ENCODE results near the gene WIF1.
A peak's percentile ranks its signal among the peaks of the same experiment; 100 is the strongest.

WIF1 gene, protein sequence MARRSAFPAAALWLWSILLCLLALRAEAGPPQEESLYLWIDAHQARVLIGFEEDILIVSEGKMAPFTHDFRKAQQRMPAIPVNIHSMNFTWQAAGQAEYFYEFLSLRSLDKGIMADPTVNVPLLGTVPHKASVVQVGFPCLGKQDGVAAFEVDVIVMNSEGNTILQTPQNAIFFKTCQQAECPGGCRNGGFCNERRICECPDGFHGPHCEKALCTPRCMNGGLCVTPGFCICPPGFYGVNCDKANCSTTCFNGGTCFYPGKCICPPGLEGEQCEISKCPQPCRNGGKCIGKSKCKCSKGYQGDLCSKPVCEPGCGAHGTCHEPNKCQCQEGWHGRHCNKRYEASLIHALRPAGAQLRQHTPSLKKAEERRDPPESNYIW

DNA sequence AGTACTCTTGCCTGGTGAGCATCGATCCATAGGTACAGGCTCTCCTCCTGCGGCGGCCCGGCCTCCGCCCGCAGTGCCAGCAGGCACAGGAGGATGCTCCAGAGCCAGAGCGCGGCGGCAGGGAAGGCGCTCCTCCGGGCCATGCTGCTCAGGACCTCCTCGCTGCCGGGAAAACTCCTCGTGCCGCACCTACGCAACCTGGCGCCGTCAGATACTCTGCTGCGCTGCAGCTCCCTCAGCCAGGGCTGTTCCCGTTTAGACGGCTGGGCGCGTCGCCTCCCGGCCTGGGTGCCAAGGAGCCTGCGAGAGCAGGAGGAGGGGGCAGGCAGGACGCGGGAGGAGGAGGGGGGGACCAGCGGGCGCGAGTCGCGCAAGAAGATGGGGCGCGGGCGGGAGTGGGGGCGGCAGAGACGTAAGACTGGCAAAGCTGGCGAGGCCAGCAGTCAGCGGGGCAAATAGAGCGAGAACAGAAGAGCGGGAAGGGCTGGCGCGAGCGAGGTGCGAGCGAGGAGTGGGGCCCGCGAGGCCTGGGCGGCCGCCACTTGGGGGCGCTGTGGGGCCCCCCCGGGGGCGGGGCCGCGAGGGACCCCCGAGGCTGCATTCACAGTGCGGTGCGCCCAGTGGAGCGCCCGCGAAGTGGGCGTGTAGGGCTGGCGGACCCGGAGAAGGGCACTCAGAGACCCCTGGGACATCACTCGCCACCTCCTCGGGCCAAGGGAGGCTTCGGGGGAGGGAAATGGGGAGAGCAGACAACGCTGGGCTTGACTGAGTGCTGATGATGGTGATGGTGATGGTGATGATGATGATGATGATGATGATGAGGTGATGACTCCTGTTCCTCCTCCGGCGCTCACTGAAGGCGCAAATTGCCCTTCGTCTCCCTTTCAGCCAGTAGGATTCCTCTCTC is at the start of gene WIF1:
Gene WIF1 (minus strand): TSS at position 257 of the 907 bp plus-strand sequence. CDS start 114 bp downstream, at position 143.
- no peak for DNase-seq

DNA sequence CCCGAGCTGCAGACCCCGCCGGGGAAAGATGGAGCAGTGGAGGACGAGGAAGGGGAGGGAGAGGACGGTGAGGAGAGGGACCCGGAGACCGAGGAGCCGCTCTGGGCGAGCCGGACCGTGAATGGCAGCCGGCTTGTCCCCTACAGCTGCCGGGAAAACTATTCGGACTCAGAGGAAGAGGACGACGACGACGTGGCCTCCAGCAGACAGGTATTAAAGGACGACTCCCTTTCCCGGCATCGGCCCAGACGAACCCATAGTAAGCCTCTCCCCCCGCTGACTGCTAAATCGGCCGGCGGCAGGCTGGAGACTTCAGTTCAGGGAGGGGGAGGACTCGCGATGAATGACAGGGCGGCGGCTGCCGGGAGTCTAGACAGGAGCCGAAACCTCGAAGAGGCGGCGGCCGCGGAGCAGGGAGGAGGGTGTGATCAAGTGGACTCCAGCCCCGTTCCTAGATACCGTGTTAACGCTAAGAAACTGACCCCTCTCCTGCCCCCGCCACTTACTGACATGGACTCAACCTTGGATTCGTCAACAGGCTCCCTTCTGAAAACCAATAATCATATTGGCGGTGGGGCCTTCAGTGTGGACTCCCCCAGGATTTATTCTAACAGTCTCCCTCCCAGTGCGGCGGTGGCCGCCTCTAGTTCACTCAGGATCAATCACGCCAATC is 49.2 kb upstream of the WIF1 start:
- DNase-seq = peak; percentile 13 to 23 (median 20)

DNA sequence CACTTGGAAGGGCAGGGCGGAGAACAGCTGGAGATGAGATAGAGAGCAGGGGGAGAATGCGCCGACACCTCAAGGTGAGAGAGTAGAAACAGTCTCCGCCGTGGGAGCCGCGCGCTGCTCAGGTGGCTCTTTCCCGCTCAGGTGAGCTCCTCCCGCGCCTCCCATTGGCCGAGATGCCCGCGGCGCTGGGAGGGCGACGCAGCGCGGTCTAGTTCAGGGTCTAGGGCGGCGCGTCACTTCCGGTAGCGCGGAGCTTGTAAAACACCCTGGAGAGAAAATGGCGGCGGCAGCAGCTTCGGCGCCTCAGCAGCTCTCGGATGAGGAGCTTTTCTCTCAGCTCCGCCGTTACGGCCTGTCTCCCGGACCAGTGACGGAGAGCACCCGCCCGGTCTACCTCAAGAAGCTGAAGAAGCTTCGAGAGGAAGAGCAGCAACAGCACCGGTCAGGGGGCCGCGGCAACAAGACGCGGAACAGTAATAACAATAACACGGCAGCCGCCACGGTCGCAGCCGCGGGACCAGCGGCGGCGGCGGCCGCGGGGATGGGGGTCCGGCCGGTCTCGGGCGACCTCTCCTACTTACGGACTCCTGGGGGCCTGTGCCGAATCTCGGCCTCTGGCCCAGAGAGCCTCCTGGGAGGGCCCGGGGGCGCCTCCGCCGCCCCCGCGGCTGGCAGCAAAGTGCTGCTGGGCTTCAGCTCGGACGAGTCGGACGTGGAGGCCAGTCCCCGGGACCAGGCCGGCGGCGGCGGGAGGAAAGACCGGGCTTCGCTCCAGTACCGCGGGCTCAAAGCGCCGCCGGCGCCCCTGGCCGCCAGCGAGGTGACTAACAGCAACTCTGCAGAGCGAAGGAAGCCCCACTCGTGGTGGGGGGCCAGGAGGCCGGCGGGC is 48.5 kb upstream of the WIF1 start, which contains the start of gene LEMD3:
Gene LEMD3 (plus strand): TSS at position 264 of the 889 bp plus-strand sequence. CDS start 14 bp downstream, at position 278.
- peak; percentile 79 to 91 (median 86) for DNase-seq

DNA sequence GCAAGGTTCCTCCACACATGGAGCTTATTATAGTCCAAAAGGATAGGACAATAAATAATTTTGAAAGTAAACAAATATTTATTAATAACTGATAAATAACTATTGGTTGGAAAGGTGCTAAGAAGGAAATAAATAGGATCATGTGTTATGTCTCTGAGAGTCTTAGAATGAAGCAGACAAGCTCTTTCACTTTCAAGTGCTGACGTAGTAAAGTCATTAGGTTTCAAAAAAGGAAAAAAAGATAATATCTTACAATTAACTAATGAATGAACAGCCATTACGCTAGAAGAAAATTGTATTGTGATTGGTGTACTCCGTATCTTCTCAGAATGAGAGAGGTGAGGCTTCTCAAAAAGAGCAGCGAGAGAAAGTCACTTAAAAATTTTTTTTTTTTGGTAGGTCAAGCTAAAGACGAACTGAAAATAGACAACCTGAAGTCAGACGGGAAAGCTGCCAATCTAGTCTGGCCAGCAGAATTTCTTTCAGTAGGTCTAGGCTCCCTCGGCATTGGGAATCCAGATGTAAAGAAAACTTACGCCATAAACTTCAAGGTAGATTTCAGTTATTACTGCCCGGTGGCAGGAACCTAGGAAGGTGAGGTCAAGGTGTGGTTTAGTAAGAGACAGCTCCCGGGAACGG is 47.7 kb upstream of the WIF1 start:
- DNase-seq = no peak

DNA sequence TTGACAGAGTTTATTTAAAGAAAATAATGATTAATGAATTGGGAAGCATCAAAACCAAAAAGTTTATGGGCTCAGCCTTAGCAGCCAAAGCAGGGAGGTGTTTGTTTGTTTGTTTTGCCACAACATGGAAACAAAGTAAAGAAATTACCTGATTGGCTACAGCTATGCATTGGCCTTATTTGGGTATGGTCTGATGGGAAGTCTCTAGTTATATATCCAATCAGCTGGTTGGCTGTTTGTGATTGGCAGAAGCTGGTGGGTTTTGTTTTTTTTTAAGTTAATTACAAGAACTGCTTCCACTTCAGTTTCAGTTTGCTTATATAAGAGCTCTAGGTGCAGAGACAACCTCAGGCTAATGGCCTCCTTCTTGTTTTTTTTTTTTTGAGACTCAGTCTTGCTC is 43.7 kb upstream of the WIF1 start:
- no peak for DNase-seq

DNA sequence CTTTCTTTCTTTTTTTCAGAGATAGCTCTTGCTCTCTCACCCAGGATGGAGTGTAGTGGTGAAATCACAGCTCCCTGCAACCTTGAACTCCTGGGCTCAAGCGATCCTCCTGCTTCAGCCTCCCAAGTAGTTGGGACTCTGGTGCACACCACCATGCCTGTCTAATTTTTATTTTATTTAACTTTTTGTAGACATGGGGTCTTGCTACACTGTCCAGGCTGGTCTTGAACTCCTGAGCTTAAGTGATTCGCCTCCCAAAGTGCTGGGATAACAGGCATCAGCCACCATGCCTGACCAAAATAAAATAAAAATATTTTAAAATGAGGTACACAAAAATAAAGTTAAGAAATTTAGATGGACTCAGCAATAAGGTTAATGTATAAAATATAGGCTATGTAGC is 43.1 kb upstream of the WIF1 start:
- DNase-seq = no peak

DNA sequence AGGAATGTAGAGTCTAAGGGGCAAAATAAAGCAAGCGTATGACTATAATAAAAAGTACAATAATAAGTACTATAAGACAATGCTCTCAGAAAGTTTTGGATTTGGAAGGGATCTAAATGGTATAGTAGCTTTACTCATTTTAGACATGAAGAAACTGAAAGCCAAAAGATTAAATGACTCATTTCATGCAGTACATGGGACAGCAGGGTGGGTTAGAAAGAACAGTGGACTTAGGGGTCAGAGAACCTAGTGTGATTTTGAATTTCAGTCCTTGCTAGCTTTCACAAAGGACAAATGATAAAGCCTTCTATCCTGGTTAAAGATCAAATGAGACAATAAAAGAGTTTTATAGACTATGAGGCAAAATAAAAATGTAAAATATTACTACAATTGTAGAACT is 41.5 kb upstream of the WIF1 start:
- DNase-seq = no peak

DNA sequence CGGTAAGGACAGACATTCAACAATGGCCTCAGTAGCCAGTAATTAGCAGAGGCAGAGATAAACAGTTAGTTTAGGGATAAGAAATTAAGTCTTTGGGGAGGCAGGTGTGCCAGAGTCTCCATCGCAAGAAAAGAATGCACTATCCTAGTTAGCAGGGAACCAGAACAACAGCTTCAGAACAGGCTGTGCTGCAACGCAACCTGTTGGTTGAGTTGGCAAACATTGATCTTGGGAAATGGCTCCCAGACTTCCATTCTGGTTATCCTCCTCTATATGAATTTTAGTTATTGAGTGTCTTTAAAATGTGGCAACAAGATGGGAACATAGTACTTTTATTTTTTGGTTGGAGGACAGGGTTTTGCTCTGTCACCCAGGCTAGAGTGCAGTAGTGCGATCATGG is 36.0 kb upstream of the WIF1 start:
- no peak for DNase-seq

DNA sequence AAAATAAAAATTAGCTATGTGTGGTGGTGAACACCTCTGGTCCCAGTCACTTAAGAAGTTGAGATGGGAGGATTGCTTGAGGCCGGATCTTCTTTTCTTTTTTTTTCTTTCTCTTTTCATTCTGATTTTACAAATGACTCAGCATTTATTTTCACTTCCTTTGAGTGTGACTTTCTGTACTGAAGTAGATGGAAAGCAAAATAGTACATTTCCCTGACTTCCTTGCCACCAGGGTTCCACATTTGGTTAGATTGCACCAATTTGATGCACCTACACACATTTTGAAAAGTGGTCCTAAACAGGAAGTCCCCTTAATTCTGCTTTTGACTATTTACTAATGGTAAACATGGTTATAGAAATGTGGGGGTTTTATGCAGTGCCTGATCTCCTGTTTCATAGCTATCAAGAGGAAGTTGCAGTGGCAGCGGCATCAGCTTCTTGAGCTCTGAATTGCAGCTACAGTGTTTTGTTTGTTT is 35.3 kb upstream of the WIF1 start:
- DNase-seq = no peak

DNA sequence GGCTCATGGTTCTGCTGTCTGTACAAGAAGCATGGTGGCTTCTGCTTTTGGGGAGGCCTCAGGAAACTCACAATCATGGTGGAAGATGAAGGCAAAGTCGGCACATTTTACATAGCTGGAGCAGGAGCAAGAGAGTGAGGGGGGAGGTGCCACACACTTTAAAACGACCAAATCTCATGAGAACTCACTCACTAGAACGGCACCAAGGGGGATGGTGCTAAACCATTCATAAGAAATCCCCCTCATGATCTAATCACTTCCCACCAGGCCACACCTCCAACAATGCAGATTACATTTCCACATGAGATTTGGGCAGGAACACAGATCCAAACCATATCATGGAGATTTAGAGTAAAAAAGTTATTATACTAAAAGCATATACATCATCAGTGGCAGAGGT is 34.7 kb upstream of the WIF1 start:
- no peak for DNase-seq

DNA sequence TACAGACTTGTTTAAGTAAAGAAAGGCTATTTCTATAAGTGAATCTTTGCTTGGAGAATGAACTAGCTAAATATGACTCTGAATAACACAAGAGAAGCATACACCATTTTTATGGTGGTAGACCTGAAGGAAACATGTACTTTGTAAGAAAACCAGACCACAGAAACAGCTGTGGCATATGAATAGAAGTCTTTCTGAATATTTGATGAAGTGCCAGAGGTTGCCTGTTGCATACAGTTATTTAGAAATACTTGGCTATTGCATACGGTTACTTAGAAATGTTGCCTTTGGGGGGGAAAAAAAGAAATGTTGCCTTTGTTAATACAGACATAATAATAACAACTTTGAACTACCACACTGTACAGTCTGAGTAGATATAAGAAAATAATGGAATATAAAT is 31.5 kb upstream of the WIF1 start:
- no peak for DNase-seq

DNA sequence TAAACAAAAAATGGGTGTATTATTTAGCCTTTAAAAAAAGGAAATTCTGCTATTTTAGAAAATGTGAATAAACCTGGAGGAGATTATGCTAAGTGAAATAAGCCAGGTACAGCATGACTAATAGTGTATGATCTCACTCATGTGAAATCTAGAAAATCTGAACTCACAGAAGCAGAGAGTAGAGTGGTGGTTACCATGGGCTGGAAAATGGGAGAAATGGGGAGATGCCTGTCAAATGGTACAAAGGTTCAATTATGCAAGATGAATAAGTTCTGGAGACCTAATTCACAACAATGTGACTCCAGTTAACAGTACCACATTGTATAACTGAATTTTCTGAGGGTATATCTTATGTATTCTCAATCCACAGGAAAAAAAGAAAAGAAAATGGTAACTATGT is 30.9 kb upstream of the WIF1 start:
- DNase-seq = no peak

DNA sequence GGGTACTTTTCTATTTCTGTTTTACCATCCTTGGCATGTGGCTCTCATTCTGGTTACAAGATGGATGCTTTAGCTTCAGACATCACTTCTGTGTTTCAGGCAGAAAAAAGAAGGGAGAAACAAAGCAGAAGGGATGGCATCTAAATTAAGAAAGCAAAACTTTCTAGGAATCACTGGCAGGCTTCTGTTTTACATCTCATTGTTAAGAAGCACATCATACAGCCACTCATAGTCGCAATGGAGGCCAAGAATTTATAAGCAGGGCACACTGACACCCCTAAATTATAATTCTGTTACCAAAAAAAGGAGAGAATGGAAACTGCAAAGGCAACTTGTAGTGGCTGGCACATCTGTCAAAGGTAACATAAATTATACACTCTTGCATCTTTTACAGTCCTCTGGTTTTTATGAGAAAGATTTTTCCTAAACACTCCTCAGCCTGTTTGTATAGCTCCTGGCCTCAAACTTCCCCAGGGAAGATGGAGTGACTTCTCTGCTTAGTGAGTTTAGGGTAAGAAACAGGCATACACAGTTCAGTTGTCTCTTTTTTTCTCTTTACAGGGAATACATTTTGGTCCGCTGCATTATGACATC is 26.3 kb upstream of the WIF1 start:
- DNase-seq = no peak

DNA sequence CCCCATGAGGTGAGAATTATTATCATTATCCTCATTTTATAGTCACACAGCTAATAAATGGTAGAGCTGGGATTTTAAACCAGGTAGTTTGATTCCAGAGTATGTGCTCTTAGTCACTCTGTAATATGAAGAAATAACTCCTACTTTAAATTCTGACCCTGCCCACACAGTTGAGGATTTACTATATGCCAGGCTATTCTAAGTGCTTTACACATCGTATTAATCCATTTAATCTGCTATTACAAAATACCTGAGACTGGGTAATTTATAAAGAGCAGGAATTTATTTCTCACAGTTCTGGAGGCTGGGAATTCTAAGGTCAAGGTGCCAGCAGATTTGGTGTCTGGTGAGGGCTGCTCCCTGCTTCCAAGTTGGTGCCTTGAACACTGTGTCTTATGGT is 19.6 kb upstream of the WIF1 start:
- DNase-seq = no peak

DNA sequence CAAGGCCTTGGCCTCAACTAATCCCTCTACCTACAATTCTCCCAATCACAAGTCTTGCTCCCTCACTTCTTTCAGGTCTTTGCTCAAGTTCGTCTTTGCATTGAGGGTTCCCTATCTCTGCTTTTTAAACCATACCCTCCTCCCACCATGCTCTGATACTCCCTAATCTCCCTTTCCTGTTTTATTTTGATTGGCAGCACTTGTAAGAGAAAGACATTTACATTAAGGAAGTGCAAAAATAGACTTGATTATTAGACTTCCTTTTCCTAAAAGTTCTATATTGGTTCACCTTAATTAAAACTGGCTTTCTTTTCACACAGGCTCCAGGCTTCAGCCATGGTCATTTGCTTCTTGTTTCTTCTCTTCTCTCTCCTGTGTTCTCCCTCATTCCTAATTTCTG is 18.3 kb upstream of the WIF1 start:
- no peak for DNase-seq

DNA sequence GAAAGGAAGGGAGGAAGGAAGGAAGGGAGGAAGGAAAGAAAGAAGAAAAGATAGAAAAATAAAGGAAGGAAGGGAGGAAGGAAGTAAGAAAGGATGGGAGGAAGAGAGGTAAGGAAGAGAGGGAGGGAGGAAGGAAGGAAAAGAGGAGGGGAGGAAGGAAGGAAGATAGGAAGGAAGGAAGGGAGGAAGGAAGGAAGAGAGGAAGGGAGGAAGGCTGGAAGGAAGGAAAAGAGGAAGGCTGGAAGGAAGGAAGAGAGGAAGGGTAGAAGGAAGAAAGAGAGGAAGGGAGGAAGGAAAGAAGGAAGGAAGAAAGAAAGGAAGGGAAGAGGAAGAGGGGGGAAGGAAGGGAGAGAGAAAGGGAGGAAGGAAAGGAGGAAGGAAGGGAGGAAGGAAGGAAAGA is 12.8 kb upstream of the WIF1 start:
- DNase-seq = no peak

DNA sequence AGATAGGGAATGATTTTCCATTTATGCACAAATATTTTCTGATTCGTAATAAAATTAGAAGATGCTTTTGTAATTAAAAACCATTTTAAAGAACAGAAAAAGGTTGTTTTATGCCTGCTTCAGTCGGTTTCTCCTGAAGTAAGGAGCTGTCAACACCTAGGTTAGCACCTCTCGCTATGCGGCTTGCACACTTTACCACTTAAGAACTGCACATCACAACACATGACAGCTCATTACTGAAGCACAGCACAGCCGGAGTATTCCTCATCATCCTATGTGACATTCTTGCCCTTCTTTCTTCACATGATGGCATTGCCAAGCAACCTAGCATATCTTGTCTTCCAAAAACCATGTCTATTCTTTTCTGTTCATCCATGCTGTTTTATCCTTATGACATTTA is 5.4 kb upstream of the WIF1 start:
- no peak for DNase-seq

DNA sequence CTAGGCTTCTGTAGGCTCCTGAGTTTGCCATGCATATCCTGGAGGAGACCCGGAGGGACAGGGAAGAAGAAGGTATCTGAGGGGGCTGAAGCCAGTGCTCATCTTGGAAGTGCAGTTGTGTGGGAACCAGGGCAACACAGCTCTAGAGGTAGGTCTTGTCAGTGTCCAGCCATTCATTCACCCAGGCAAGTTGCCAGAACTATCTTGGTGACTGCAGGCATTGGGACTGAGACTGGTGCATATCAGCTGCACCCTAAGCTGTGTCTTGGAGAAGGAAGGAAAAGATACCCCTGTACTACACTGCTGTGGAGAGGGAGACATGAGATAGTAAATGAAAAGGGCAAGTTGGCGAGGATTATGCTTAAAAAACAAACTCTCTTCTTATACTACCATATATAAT is 4.9 kb upstream of the WIF1 start:
- no peak for DNase-seq

DNA sequence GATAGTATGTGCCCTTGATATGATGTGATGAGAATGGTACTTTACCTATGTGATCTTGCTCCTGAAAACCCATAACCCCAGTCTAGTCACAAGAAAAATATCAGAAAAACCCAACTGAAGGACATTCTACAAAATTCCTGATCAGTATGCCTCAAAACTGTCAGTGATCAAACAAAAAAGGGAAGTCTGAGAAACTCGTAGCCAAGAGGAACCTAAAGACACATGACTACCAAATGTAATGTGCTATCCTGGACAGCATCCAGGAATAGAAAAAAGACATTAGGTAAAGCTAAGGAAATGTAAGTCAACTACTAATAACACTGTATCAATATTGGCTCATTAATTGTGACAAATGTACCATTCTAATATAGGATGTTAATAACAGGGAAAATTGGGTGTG is 4.1 kb upstream of the WIF1 start:
- DNase-seq = no peak

DNA sequence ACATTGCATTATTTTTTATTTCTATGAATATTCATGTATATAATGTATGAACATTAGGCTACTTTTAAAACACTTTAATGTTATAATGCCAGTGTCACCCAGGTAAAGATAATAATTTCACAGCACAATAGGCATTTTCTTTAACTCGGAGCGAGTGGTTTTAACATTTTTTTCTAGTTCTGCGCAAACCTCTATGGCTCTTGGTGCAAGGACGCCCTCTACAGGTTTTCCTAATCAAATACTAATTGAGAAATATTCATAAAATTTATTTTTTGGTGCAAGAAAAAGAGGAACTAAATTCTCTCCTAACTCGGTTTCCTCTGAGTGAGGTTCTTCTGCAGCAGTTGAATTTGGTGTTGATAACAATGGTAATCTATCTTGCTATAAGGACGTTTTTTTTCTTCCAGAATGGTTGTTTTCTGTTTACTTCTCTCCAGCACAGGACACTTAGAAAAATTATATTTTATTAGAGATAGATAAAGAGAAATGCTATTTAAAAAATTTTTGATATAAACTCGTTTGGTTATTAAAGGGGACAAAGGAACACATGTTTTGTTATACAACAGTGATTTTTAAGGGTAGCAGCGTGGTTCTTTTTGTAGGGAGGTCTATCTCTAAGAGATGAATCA is 2.4 kb upstream of the WIF1 start:
- DNase-seq = no peak

DNA sequence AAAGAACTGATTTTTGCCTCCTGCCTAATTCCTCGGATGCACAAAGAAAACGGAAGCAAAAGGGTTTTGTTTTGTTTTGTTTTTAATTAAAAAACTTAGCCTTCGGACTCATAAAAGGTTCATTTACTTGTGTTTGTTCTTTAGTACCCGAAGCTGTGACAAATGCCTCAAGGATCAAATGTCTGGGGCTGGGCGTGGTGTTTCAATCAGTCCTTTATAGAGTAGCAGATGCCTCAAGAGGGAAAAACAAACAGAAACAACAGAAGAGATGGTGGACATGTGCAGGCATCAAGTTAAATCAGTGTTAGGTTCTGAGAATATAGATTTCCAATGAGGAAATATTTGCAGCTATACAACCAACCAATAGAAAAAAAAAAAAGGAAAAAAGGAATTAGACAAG is 1.6 kb upstream of the WIF1 start:
- DNase-seq = no peak

Data from activated CD4-positive, CD25-positive, alpha-beta regulatory T cell (primary cell).